Suprapubic skin (tissue), 4 donors: ENCODE data around the gene HIBCH. TPM values are rescaled to one million over a fixed set of nuclear protein-coding genes. Genes with fewer than 3 reads are reported as not detected.

ENCODE experiments used
- DNase-seq, 2 donors: peaks; one replicate each; pipeline ENCODE4 v3.0.0-alpha.2; 2019; ENCODE audit warnings: low spot score in 2 of 2
- H3K27ac ChIP-seq: fragments of 200-600 bp; sonication (generic); one replicate; pipeline ENCODE4 v1.5.1; 2019
- H3K27me3 ChIP-seq: fragments of 200-600 bp; sonication (generic); one replicate; pipeline ENCODE4 v1.5.1; 2019
- H3K36me3 ChIP-seq: fragments of 200-600 bp; sonication (generic); one replicate; pipeline ENCODE4 v1.5.1; 2019
- H3K4me1 ChIP-seq: fragments of 200-600 bp; sonication (generic); one replicate; pipeline ENCODE4 v1.5.1; 2019
- H3K4me3 ChIP-seq: fragments of 200-600 bp; sonication (generic); one replicate; pipeline ENCODE4 v1.5.1; 2019; ENCODE audit warnings: mild to moderate bottlenecking
- H3K9me3 ChIP-seq: fragments of 200-600 bp; sonication (generic); one replicate; pipeline ENCODE4 v1.5.1; 2019
- CTCF ChIP-seq, 2 donors: fragments of 200-600 bp in 1 of 2; fragments of 450-650 bp in 1 of 2; sonication (generic) in 1 of 2; IDR thresholded peaks; one replicate each; pipeline ENCODE4 v1.5.1; 2016 to 2019; ENCODE audit warnings: antibody characterized with exemption in 2 of 2, mild to moderate bottlenecking in 1 of 2, moderate library complexity in 1 of 2
- EP300 ChIP-seq: sonication (generic); formaldehyde crosslinking; IDR thresholded peaks from one replicate; pipeline ENCODE4 v1.6.1; 2017; ENCODE audit warnings: antibody characterized with exemption
- POLR2A ChIP-seq, 2 donors: fragments of 450-650 bp; IDR thresholded peaks; one replicate each; pipeline ENCODE4 v1.6.1; 2017; ENCODE audit warnings: antibody characterized with exemption in 2 of 2, mild to moderate bottlenecking in 2 of 2, moderate library complexity in 2 of 2
- POLR2AphosphoS5 ChIP-seq, 3 donors: sonication (generic); formaldehyde crosslinking; IDR thresholded peaks; one replicate each; pipeline ENCODE4 v1.6.1; 2017; ENCODE audit warnings: antibody characterized with exemption in 3 of 3
- WGBS: methylation state at CpG from one replicate; pipeline ENCODE4 v1.1.5; 2018; 5-methylcytosine and 5-hydroxymethylcytosine counted together
- total RNA-seq, 4 donors: library from RNA; depleted of rRNA; stranded (reverse); fragments of >200 nt; gene quantifications; one replicate each; pipeline ENCODE4 v1.1.0, GENCODE V29; 2016

The HIBCH gene
- total RNA-seq, 4 donors from 2014 or later = 22.9 to 30.4 (median 24.9) TPM

- no peak overlapping the region for H3K4me3 ChIP-seq
- H3K27me3 ChIP-seq = no peaks in the 10 kb centered on the region
- H3K27ac ChIP-seq = no peak overlapping the region
- no peaks in the 10 kb centered on the region for H3K9me3 ChIP-seq
- no peaks in the 10 kb centered on the region for H3K36me3 ChIP-seq
- peaks cover 17% of the 10 kb centered on the region for H3K4me1 ChIP-seq
- WGBS = 76% methylated on average over 4 of the region's 4 CpGs
- DNase-seq = no peak
- no peak for TF ChIP-seq EP300
- no peak for TF ChIP-seq POLR2AphosphoS5 (IDR thresholded peaks at IDR 0.05)
- TF ChIP-seq CTCF (IDR thresholded peaks at IDR 0.05) = no peak
- TF ChIP-seq POLR2A (IDR thresholded peaks at IDR 0.05) = no peak
Observed at GRCh38 chr2:190184460-190184859, 135.2 kb downstream of the HIBCH start.

- H3K27me3 ChIP-seq = no peaks in the 10 kb centered on the region
- H3K9me3 ChIP-seq = no peaks in the 10 kb centered on the region
- DNase-seq = no peak
- no peak overlapping the region for H3K27ac ChIP-seq
- H3K4me3 ChIP-seq = no peak overlapping the region
- no peaks in the 10 kb centered on the region for H3K36me3 ChIP-seq
- H3K4me1 ChIP-seq = peaks cover 17% of the 10 kb centered on the region
- WGBS = 77% methylated on average over 2 of the region's 2 CpGs
- no peak for TF ChIP-seq POLR2AphosphoS5 (IDR thresholded peaks at IDR 0.05)
Observed at GRCh38 chr2:190183539-190183938, 136.1 kb downstream of the HIBCH start.

DNA sequence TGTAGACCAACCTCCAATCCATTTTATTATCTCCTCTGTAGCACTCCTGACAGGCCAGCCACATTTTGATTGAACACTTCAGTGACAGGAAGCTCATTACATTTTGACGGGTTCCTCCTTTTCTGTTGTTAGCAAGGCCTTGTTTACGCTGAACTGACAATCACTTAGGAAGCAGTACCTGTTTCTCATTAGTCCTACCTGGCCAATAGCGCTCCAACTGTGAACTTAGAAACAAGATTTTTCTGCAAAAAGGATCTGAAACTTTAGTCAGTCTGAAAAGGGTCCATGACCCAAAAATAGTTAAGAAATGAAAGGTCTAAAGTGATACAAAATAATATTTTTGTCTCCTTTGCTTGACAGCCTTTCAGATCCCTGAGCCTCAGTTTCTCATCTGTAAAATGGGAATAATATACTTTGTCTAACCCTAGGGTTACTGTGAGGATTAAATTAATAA is 137.5 kb downstream of the HIBCH start:
- H3K4me1 ChIP-seq = peaks cover 17% of the 10 kb centered on the region
- WGBS = 75% methylated on average over 3 of the region's 3 CpGs
- no peaks in the 10 kb centered on the region for H3K9me3 ChIP-seq
- TF ChIP-seq POLR2A (IDR thresholded peaks at IDR 0.05) (no peak), POLR2AphosphoS5 (IDR thresholded peaks at IDR 0.05) (no peak), CTCF (IDR thresholded peaks at IDR 0.05) (no peak), EP300 (no peak)
- H3K36me3 ChIP-seq = no peaks in the 10 kb centered on the region
- no peaks in the 10 kb centered on the region for H3K27me3 ChIP-seq
- no peak for DNase-seq
- no peak overlapping the region for H3K27ac ChIP-seq
- H3K4me3 ChIP-seq = no peak overlapping the region

GRCh38 chr2:190181123-190181669 is 138.4 kb downstream of the HIBCH start:
- Histone ChIP-seq H3K36me3 (no peaks in the 10 kb centered on the region), H3K4me3 (peak overlapping the region; percentile 81), H3K4me1 (peaks cover 17% of the 10 kb centered on the region), H3K27ac (peak overlapping the region; percentile 93), H3K9me3 (no peaks in the 10 kb centered on the region), H3K27me3 (no peaks in the 10 kb centered on the region)
- TF ChIP-seq CTCF (IDR thresholded peaks at IDR 0.05) (no peak), POLR2A (IDR thresholded peaks at IDR 0.05) (no peak), POLR2AphosphoS5 (IDR thresholded peaks at IDR 0.05) (no peak), EP300 (no peak)
- 7% methylated on average over 9 of the region's 11 CpGs for WGBS
- no peak for DNase-seq

DNA sequence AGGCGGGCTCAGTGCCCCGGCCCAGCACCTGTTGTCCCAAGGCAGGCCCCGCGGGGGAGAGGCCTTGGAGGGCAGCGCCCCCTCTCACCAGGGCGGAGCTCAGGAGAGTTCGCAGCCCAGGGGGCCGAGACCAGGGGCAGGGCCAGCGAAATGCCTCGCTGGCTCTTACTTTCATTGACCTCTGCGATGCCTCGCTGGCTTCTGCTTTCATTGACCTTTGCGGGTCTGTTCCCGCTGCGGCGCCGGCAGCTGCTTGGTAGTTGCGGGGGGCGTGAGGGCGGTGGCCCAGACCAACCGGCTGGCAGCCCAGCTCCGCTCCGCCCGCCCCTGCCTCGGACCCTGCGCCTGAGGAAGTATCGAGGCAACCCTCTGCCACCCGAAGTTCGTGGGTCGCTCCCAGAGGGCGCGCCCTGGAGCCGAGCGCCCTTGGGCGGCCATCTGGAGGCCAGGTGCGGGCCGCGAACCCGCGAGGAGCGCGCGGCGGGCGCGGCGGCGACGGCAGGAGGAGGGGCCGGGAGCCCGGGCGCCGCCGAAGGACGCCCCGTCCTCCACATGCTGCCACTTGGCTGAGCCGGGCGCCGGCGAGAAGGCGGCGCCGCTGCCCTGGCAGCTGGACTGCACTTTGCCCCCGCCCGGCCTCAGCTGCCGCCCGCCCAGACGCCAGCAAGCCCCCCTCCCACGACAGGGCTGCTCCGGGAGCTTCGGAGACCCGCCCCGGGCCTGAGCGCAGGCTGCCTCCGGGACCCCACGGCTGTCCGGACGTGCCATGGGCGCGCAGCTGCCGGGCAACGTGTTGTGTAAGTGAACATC is 139.1 kb downstream of the HIBCH start:
- H3K36me3 ChIP-seq = no peaks in the 10 kb centered on the region
- no peaks in the 10 kb centered on the region for H3K27me3 ChIP-seq
- H3K4me1 ChIP-seq = peaks cover 17% of the 10 kb centered on the region
- 0% methylated on average over 4 of the region's 82 CpGs for WGBS
- DNase-seq = peak; percentile 83 to 87
- H3K9me3 ChIP-seq = no peaks in the 10 kb centered on the region
- H3K27ac ChIP-seq = peak overlapping the region; percentile 93
- TF ChIP-seq POLR2A (IDR thresholded peaks at IDR 0.05) (no peak), CTCF (IDR thresholded peaks at IDR 0.05) (peak in 1 of 2 donors; percentile 26), POLR2AphosphoS5 (IDR thresholded peaks at IDR 0.05) (no peak)
- peak overlapping the region; percentile 81 for H3K4me3 ChIP-seq
